Measurements from ENCODE around the gene C15orf40.

- TF ChIP-seq, protein P1, sequence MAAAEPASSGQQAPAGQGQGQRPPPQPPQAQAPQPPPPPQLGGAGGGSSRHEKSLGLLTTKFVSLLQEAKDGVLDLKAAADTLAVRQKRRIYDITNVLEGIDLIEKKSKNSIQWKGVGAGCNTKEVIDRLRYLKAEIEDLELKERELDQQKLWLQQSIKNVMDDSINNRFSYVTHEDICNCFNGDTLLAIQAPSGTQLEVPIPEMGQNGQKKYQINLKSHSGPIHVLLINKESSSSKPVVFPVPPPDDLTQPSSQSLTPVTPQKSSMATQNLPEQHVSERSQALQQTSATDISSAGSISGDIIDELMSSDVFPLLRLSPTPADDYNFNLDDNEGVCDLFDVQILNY (CRISPR knock-in tag; IDR thresholded peaks at IDR 0.05): no peak
- TF ChIP-seq CTCF (IDR thresholded peaks at IDR 0.05): no peak
- TF ChIP-seq, protein P2, sequence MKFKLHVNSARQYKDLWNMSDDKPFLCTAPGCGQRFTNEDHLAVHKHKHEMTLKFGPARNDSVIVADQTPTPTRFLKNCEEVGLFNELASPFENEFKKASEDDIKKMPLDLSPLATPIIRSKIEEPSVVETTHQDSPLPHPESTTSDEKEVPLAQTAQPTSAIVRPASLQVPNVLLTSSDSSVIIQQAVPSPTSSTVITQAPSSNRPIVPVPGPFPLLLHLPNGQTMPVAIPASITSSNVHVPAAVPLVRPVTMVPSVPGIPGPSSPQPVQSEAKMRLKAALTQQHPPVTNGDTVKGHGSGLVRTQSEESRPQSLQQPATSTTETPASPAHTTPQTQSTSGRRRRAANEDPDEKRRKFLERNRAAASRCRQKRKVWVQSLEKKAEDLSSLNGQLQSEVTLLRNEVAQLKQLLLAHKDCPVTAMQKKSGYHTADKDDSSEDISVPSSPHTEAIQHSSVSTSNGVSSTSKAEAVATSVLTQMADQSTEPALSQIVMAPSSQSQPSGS (CRISPR knock-in tag; IDR thresholded peaks at IDR 0.05; ENCODE audit: borderline replicate concordance, low read depth): no peak
- no peak for TF ChIP-seq NR2C2 (CRISPR knock-in tag; IDR thresholded peaks at IDR 0.05)
- TF ChIP-seq, protein P3, sequence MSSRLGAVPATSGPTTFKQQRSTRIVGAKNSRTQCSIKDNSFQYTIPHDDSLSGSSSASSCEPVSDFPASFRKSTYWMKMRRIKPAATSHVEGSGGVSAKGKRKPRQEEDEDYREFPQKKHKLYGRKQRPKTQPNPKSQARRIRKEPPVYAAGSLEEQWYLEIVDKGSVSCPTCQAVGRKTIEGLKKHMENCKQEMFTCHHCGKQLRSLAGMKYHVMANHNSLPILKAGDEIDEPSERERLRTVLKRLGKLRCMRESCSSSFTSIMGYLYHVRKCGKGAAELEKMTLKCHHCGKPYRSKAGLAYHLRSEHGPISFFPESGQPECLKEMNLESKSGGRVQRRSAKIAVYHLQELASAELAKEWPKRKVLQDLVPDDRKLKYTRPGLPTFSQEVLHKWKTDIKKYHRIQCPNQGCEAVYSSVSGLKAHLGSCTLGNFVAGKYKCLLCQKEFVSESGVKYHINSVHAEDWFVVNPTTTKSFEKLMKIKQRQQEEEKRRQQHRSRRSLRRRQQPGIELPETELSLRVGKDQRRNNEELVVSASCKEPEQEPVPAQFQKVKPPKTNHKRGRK (CRISPR knock-in tag; IDR thresholded peaks at IDR 0.05; ENCODE audit: borderline replicate concordance): no peak
- TF ChIP-seq, protein P4, sequence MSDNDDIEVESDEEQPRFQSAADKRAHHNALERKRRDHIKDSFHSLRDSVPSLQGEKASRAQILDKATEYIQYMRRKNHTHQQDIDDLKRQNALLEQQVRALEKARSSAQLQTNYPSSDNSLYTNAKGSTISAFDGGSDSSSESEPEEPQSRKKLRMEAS (CRISPR knock-in tag; IDR thresholded peaks at IDR 0.05): no peak
- no peak for TF ChIP-seq JUN (CRISPR knock-in tag; IDR thresholded peaks at IDR 0.05)
- no peak for TF ChIP-seq SP1 (CRISPR knock-in tag; conservative IDR thresholded peaks at IDR 0.05)
- TF ChIP-seq GTF2I (CRISPR knock-in tag; conservative IDR thresholded peaks at IDR 0.05): no peak
- TF ChIP-seq ZNF138 (CRISPR knock-in tag; conservative IDR thresholded peaks at IDR 0.05): no peak
- TF ChIP-seq FOXP1 (CRISPR knock-in tag; IDR thresholded peaks at IDR 0.05; ENCODE audit: borderline replicate concordance): no peak
- TF ChIP-seq, protein P5, sequence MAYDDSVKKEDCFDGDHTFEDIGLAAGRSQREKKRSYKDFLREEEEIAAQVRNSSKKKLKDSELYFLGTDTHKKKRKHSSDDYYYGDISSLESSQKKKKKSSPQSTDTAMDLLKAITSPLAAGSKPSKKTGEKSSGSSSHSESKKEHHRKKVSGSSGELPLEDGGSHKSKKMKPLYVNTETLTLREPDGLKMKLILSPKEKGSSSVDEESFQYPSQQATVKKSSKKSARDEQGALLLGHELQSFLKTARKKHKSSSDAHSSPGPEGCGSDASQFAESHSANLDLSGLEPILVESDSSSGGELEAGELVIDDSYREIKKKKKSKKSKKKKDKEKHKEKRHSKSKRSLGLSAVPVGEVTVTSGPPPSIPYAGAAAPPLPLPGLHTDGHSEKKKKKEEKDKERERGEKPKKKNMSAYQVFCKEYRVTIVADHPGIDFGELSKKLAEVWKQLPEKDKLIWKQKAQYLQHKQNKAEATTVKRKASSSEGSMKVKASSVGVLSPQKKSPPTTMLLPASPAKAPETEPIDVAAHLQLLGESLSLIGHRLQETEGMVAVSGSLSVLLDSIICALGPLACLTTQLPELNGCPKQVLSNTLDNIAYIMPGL (CRISPR knock-in tag; IDR thresholded peaks at IDR 0.05): no peak
These were observed 59.8 kb downstream of the C15orf40 start for GRCh38 chr15:82951472-82952157.

All from WTC11 (cell line).